ENCODE results near the gene PWP2.
"Not testable (repeated sequence)": the region's sequence is repeated elsewhere in the genome, so short reads cannot be mapped to it uniquely, and the experiment has no call there.

DNA sequence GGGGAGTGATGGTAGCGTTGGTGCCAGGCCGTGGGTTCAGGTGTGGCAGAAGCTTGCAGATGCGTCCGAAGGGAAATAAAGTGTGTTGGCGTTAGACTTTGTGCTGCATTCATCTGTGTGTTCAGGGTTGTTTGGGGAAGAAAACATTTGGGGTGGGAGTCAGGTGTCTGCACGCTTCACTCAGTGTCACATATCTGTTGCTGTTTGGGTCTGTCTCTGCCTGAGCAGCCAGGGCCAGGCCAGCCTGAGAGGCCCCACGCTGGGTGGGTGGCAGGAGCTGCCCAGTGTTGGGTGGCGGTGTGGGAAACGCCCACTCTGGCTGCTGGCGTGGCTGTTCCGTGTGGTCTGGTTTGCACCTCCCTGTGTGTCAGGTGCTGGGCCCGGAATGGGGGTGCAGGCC is 38.4 kb downstream of the PWP2 start:
- TF ChIP-seq, protein P1, sequence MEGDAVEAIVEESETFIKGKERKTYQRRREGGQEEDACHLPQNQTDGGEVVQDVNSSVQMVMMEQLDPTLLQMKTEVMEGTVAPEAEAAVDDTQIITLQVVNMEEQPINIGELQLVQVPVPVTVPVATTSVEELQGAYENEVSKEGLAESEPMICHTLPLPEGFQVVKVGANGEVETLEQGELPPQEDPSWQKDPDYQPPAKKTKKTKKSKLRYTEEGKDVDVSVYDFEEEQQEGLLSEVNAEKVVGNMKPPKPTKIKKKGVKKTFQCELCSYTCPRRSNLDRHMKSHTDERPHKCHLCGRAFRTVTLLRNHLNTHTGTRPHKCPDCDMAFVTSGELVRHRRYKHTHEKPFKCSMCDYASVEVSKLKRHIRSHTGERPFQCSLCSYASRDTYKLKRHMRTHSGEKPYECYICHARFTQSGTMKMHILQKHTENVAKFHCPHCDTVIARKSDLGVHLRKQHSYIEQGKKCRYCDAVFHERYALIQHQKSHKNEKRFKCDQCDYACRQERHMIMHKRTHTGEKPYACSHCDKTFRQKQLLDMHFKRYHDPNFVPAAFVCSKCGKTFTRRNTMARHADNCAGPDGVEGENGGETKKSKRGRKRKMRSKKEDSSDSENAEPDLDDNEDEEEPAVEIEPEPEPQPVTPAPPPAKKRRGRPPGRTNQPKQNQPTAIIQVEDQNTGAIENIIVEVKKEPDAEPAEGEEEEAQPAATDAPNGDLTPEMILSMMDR (conservative IDR thresholded peaks at IDR 0.05; ENCODE audit: low read depth, low read length), result not testable (repeated sequence)
- TF ChIP-seq BHLHE40 (IDR thresholded peaks at IDR 0.05; ENCODE audit: low read depth, low read length); POLR2A (IDR thresholded peaks at IDR 0.05; ENCODE audit: low read depth, low read length); CHD1 (IDR thresholded peaks at IDR 0.05; ENCODE audit: low read depth, low read length); MXI1 (IDR thresholded peaks at IDR 0.05; ENCODE audit: borderline replicate concordance, low read depth, low read length): not testable (repeated sequence)
- TF ChIP-seq, protein P2, sequence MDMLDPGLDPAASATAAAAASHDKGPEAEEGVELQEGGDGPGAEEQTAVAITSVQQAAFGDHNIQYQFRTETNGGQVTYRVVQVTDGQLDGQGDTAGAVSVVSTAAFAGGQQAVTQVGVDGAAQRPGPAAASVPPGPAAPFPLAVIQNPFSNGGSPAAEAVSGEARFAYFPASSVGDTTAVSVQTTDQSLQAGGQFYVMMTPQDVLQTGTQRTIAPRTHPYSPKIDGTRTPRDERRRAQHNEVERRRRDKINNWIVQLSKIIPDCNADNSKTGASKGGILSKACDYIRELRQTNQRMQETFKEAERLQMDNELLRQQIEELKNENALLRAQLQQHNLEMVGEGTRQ (IDR thresholded peaks at IDR 0.05; ENCODE audit: low read depth, low read length), result not testable (repeated sequence)
- TF ChIP-seq, protein P3, sequence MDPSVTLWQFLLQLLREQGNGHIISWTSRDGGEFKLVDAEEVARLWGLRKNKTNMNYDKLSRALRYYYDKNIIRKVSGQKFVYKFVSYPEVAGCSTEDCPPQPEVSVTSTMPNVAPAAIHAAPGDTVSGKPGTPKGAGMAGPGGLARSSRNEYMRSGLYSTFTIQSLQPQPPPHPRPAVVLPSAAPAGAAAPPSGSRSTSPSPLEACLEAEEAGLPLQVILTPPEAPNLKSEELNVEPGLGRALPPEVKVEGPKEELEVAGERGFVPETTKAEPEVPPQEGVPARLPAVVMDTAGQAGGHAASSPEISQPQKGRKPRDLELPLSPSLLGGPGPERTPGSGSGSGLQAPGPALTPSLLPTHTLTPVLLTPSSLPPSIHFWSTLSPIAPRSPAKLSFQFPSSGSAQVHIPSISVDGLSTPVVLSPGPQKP (IDR thresholded peaks at IDR 0.05; ENCODE audit: borderline replicate concordance, low read depth, low read length), result not testable (repeated sequence)

Measured in IMR-90 (cell line).